ENCODE data around the gene CDH26.

GRCh38 chr20:59971428-59971827, 13.2 kb downstream of the CDH26 start:
- TF ChIP-seq EZH2 (optimal IDR thresholded peaks at IDR 0.05; ENCODE audit: low read depth, low read length) (no peak), CTCF (IDR thresholded peaks at IDR 0.05; ENCODE audit: low read length) (no peak), EZH2phosphoT487 (IDR thresholded peaks at IDR 0.05; ENCODE audit: low read length) (no peak)
